Mesenchymal stem cell (in vitro differentiated cells and primary cell): ENCODE data around the gene OR10A2.
"Not testable (repeated sequence)": the region's sequence is repeated elsewhere in the genome, so short reads cannot be mapped to it uniquely, and the experiment has no call there.

ENCODE experiments used
- DNase-seq: peaks from one replicate; pipeline ENCODE4 v3.0.0-alpha.2; 2013
- H2AFZ ChIP-seq: one replicate; pipeline ENCODE4 v1.6.1; 2013; ENCODE audit warnings: low read depth, mild to moderate bottlenecking, control low read depth, inconsistent platforms, low read length, moderate library complexity
- H2AK5ac ChIP-seq: 2 replicates; pipeline ENCODE4 v1.6.1; 2013; ENCODE audit warnings: low read length, moderate library complexity, mild to moderate bottlenecking, inconsistent platforms; ENCODE audit not compliant: severe bottlenecking
- H2BK120ac ChIP-seq: one replicate; pipeline ENCODE4 v1.6.1; 2013; ENCODE audit warnings: low read depth, mild to moderate bottlenecking, inconsistent platforms, low read length, moderate library complexity
- H2BK12ac ChIP-seq, 2 experiments: one replicate each; pipeline ENCODE4 v1.6.1; 2013; ENCODE audit warnings: inconsistent platforms in 2 of 2, low read length in 2 of 2, mild to moderate bottlenecking in 2 of 2, moderate library complexity in 2 of 2, control low read depth in 1 of 2
- H2BK15ac ChIP-seq: one replicate; pipeline ENCODE4 v1.6.1; 2013; ENCODE audit warnings: mild to moderate bottlenecking, low read depth, inconsistent platforms; ENCODE audit not compliant: poor library complexity, severe bottlenecking
- H2BK5ac ChIP-seq: 2 replicates; pipeline ENCODE4 v1.6.1; 2013; ENCODE audit warnings: low read depth, mild to moderate bottlenecking, low read length, control low read depth, inconsistent platforms; ENCODE audit not compliant: poor library complexity, severe bottlenecking
- H3K14ac ChIP-seq, 2 experiments: one replicate each; pipeline ENCODE4 v1.6.1; 2013; ENCODE audit warnings: inconsistent platforms in 2 of 2, low read length in 2 of 2, control low read depth in 1 of 2, mild to moderate bottlenecking in 1 of 2, moderate library complexity in 1 of 2
- H3K18ac ChIP-seq, 2 experiments: one replicate each; pipeline ENCODE4 v1.6.1; 2013; ENCODE audit warnings: inconsistent platforms in 2 of 2, low read length in 2 of 2, control low read depth in 1 of 2, low read depth in 1 of 2, mild to moderate bottlenecking in 1 of 2
- H3K23ac ChIP-seq, 2 experiments: one replicate each; pipeline ENCODE4 v1.6.1; 2013; ENCODE audit warnings: inconsistent platforms in 2 of 2, low read length in 2 of 2, mild to moderate bottlenecking in 2 of 2, moderate library complexity in 2 of 2, control low read depth in 1 of 2
- H3K27ac ChIP-seq: 2 replicates; pipeline ENCODE4 v1.5.1; 2013; ENCODE audit warnings: mild to moderate bottlenecking, moderate library complexity, low read length, control low read depth, inconsistent platforms; ENCODE audit not compliant: poor library complexity, severe bottlenecking
- H3K27me3 ChIP-seq, 2 experiments: 2 replicates each; pipeline versions ENCODE4 v1.6.1 to v1.7.0; 2013; ENCODE audit warnings: low read length in 2 of 2, mild to moderate bottlenecking in 2 of 2, moderate library complexity in 2 of 2, control low read depth in 1 of 2, inconsistent platforms in 1 of 2; ENCODE audit not compliant: control insufficient read depth in 1 of 2, insufficient read depth in 1 of 2
- H3K36me3 ChIP-seq, 2 experiments: 2 replicates each; pipeline versions ENCODE4 v1.6.1 to v1.7.0; 2013; ENCODE audit warnings: low read length in 2 of 2, control low read depth in 1 of 2, inconsistent platforms in 1 of 2, low read depth in 1 of 2, mild to moderate bottlenecking in 1 of 2; ENCODE audit not compliant: insufficient read depth in 2 of 2, control insufficient read depth in 1 of 2
- H3K4ac ChIP-seq, 2 experiments: one replicate each; pipeline ENCODE4 v1.6.1; 2013; ENCODE audit warnings: inconsistent platforms in 2 of 2, low read length in 2 of 2, mild to moderate bottlenecking in 2 of 2, moderate library complexity in 2 of 2, control low read depth in 1 of 2, low read depth in 1 of 2
- H3K4me1 ChIP-seq: 2 replicates; pipeline ENCODE4 v1.6.1; 2013; ENCODE audit warnings: low read depth, low read length, control low read depth; ENCODE audit not compliant: control insufficient read depth, insufficient read depth
- H3K4me2 ChIP-seq: 2 replicates; pipeline ENCODE4 v1.6.1; 2013; ENCODE audit warnings: low read length, mild to moderate bottlenecking, inconsistent platforms; ENCODE audit not compliant: poor library complexity, severe bottlenecking
- H3K4me3 ChIP-seq, 2 experiments: 2 replicates each; pipeline versions ENCODE4 v1.5.1 to v1.7.0; 2013; ENCODE audit warnings: low read length in 2 of 2, mild to moderate bottlenecking in 2 of 2, control low read depth in 1 of 2, low read depth in 1 of 2; ENCODE audit not compliant: insufficient read depth in 1 of 2
- H3K79me1 ChIP-seq: replicated peaks from 2 replicates; pipeline ENCODE4 v1.6.1; 2013; ENCODE audit warnings: mild to moderate bottlenecking, control low read depth, low read length, inconsistent platforms; ENCODE audit not compliant: poor library complexity, severe bottlenecking
- H3K9ac ChIP-seq: 2 replicates; pipeline ENCODE4 v1.7.0; 2013; ENCODE audit warnings: mild to moderate bottlenecking, low read length, moderate library complexity
- H3K9me3 ChIP-seq: 2 replicates; pipeline ENCODE4 v1.7.0; 2013; ENCODE audit warnings: mild to moderate bottlenecking, low read length; ENCODE audit not compliant: control insufficient read depth
- H4K8ac ChIP-seq: one replicate; pipeline ENCODE4 v1.6.1; 2013; ENCODE audit warnings: inconsistent platforms, mild to moderate bottlenecking, low read length, moderate library complexity
- H4K91ac ChIP-seq: one replicate; pipeline ENCODE4 v1.6.1; 2013; ENCODE audit warnings: mild to moderate bottlenecking, low read length, inconsistent platforms
- WGBS: methylation state at CpG from one replicate; pipeline ENCODE4 v1.1.7; 2013; ENCODE audit warnings: mixed read lengths; 5-methylcytosine and 5-hydroxymethylcytosine counted together

Gene OR10A2

DNA sequence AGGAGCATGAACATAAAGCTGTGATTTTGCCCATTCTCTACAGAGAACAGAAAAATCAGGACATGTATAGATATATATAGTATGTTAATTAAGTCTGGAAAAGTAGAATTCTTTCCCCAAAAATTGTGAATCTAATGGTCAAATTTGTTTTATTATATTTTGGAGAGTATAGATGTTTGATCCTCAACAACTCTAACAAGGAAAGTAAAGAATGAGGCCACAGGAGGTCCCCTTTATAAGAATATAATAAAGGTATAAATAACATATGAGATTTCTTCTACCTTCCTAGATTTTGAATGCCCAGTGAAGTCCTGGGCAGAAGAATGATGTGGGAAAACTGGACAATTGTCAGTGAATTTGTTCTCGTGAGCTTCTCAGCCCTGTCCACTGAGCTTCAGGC is 13.5 kb downstream of the OR10A2 start, which contains the start of gene OR10A4:
Gene OR10A4 (plus strand): TSS at position 301 of the 400 bp plus-strand sequence. CDS start 23 bp downstream, at position 324.
- Histone ChIP-seq H3K14ac (no peak within 1 kb of the TSS), H3K9ac (no peak within 1 kb of the TSS), H3K18ac (no peak within 1 kb of the TSS), H3K9me3 (peaks cover 11% of the 10 kb centered on the region), H3K27me3 (no peaks in the 10 kb centered on the region), H2BK12ac (no peak within 1 kb of the TSS), H3K4ac (no peak within 1 kb of the TSS), H3K4me2 (no peak within 1 kb of the TSS), H3K4me1 (no peaks in the 10 kb centered on the region), H3K27ac (no peak within 1 kb of the TSS), H2BK15ac (no peak within 1 kb of the TSS), H3K79me1 (no peaks in the 10 kb centered on the region), H2AK5ac (no peak within 1 kb of the TSS), H2BK120ac (no peak within 1 kb of the TSS), H3K23ac (no peak within 1 kb of the TSS), H2BK5ac (no peak within 1 kb of the TSS), H3K36me3 (no peaks in the 10 kb centered on the region), H4K8ac (no peak within 1 kb of the TSS), H4K91ac (no peak within 1 kb of the TSS), H3K4me3 (no peak within 1 kb of the TSS), H2AFZ (no peak within 1 kb of the TSS)
- DNase-seq, result no peak
- WGBS, result 80% methylated on average over 1 of the region's 1 CpG

DNA sequence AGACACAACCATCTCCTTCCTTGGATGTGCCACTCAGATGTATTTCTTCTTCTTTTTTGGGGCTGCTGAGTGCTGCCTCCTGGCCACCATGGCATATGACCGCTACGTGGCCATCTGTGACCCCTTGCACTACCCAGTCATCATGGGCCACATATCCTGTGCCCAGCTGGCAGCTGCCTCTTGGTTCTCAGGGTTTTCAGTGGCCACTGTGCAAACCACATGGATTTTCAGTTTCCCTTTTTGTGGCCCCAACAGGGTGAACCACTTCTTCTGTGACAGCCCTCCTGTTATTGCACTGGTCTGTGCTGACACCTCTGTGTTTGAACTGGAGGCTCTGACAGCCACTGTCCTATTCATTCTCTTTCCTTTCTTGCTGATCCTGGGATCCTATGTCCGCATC is 14.1 kb downstream of the OR10A2 start:
- Histone ChIP-seq H2BK12ac (no peak overlapping the region), H2BK15ac (no peak overlapping the region)

DNA sequence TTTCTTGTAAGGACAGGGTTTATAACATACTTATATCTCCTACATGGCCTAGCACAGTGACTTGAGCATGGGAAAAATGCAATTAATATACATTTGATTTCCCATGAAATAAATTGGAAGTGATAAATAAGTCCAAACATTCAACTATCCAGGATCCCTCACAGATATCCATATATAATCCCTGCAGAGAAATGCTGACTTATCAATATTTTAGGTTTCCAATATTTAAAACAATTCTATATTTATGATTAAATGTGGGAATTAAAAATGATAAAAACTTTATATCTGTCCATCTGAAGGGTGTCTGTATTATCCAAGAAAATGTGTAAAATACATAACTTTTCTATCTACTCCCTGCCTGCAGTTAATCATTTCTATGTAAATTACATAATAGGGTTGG is 19.9 kb downstream of the OR10A2 start:
- DNase-seq, result no peak
- H3K4me1 ChIP-seq, result no peaks in the 10 kb centered on the region
- no peaks in the 10 kb centered on the region for H3K9me3 ChIP-seq
- no peak overlapping the region for H2AK5ac ChIP-seq
- H3K27me3 ChIP-seq, result no peaks in the 10 kb centered on the region
- H3K9ac ChIP-seq, result no peak overlapping the region
- no peak overlapping the region for H3K18ac ChIP-seq
- no peak overlapping the region for H2BK12ac ChIP-seq
- H2AFZ ChIP-seq, result no peak overlapping the region
- no peak overlapping the region for H2BK120ac ChIP-seq
- no peak overlapping the region for H3K4me2 ChIP-seq
- no peak overlapping the region for H2BK5ac ChIP-seq
- no peak overlapping the region for H2BK15ac ChIP-seq
- H3K4ac ChIP-seq, result no peak overlapping the region
- no peak overlapping the region for H3K4me3 ChIP-seq
- no peaks in the 10 kb centered on the region for H3K36me3 ChIP-seq
- H3K23ac ChIP-seq, result no peak overlapping the region
- no peak overlapping the region for H4K8ac ChIP-seq
- H3K14ac ChIP-seq, result no peak overlapping the region
- no peaks in the 10 kb centered on the region for H3K79me1 ChIP-seq
- no peak overlapping the region for H4K91ac ChIP-seq
- H3K27ac ChIP-seq, result no peak overlapping the region

More for the DNA sequence above, 14.1 kb downstream of the OR10A2 start:
- H2AK5ac ChIP-seq, result no peak overlapping the region
- no peak overlapping the region for H3K4me3 ChIP-seq
- no peak overlapping the region for H3K4me2 ChIP-seq
- H3K4ac ChIP-seq, result no peak overlapping the region
- peaks cover 11% of the 10 kb centered on the region for H3K9me3 ChIP-seq
- no peak overlapping the region for H2BK120ac ChIP-seq
- H3K14ac ChIP-seq, result no peak overlapping the region
- H3K9ac ChIP-seq, result no peak overlapping the region
- DNase-seq, result no peak
- H3K27ac ChIP-seq, result no peak overlapping the region
- no peak overlapping the region for H4K8ac ChIP-seq
- no peaks in the 10 kb centered on the region for H3K79me1 ChIP-seq
- no peak overlapping the region for H4K91ac ChIP-seq
- no peaks in the 10 kb centered on the region for H3K36me3 ChIP-seq
- H3K18ac ChIP-seq, result no peak overlapping the region
- no peak overlapping the region for H2AFZ ChIP-seq
- no peaks in the 10 kb centered on the region for H3K4me1 ChIP-seq
- H2BK5ac ChIP-seq, result no peak overlapping the region
- 81% methylated on average over 3 of the region's 3 CpGs for WGBS
- H3K27me3 ChIP-seq, result no peaks in the 10 kb centered on the region
- H3K23ac ChIP-seq, result no peak overlapping the region

DNA sequence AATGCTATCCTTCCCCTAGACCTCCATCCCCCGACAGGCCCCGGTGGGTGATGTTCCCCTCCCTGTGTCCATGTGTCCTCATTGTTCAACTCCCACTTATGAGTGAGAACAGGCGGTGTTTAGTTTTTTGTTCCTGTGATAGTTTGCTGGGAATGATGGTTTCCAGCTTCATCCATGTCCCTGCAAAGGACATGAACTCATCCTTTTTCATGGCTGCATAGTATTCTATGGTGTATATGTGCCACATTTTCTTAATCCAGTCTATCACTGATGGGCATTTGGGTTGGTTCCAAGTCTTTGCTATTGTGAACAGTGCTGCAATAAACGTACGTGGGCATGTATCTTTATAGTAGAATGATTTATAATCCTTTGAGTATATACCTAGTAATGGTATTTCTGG is 24.9 kb downstream of the OR10A2 start:
- not testable (repeated sequence) for H3K27me3 ChIP-seq, H3K9me3 ChIP-seq, H3K4me2 ChIP-seq, H3K79me1 ChIP-seq, H3K23ac ChIP-seq, H3K36me3 ChIP-seq, H2AFZ ChIP-seq, H3K9ac ChIP-seq, H3K18ac ChIP-seq, H2BK120ac ChIP-seq, H3K27ac ChIP-seq, H3K4me3 ChIP-seq, H2BK15ac ChIP-seq, H2AK5ac ChIP-seq, H2BK12ac ChIP-seq, H3K14ac ChIP-seq, H4K8ac ChIP-seq, H3K4me1 ChIP-seq, H4K91ac ChIP-seq, H3K4ac ChIP-seq, H2BK5ac ChIP-seq, DNase-seq
- 100% methylated on average over 4 of the region's 5 CpGs for whole genome bisulfite sequencing
